ENCODE data around the gene ETFA. TPM values are rescaled to one million over a fixed set of nuclear protein-coding genes. Genes with fewer than 3 reads are reported as not detected.

Gene ETFA
- total RNA-seq, 1 experiment from 2014 or later, result 84.4 TPM

GRCh38 chr15:76193934-76194333 is 117.3 kb downstream of the ETFA start:
- DNase-seq (ENCODE audit: low spot score) (no peak), ATAC-seq (no peak)
- peaks cover 16% of the 10 kb centered on the region for H3K4me1 Mint-ChIP-seq
- peaks cover 14% of the 10 kb centered on the region for H3K27me3 Mint-ChIP-seq (ENCODE audit: low read depth)
- H3K27ac Mint-ChIP-seq, result no peak overlapping the region
- CTCF ChIA-PET, result interaction anchor here (1.5 to 1.6 kb wide), 2 partner anchors 136 to 140 kb away, joined by 4 read pairs; no protein-coding TSS in a partner anchor
- no peak for TF ChIP-seq CREM (CRISPR knock-in tag; IDR thresholded peaks at IDR 0.05)
- TF ChIP-seq E2F5 (CRISPR knock-in tag; IDR thresholded peaks at IDR 0.05), result no peak
- no peak for TF ChIP-seq SMAD4 (CRISPR knock-in tag; IDR thresholded peaks at IDR 0.05)
- no peak for TF ChIP-seq ZNF512 (CRISPR knock-in tag; IDR thresholded peaks at IDR 0.05; ENCODE audit: borderline replicate concordance)
- TF ChIP-seq ETV6 (CRISPR knock-in tag; IDR thresholded peaks at IDR 0.05), result no peak
- TF ChIP-seq CREB1 (CRISPR knock-in tag; IDR thresholded peaks at IDR 0.05), result no peak
- no peak for TF ChIP-seq JAZF1 (CRISPR knock-in tag; IDR thresholded peaks at IDR 0.05)
- TF ChIP-seq KAT7 (CRISPR knock-in tag; IDR thresholded peaks at IDR 0.05; ENCODE audit: borderline replicate concordance), result no peak
- TF ChIP-seq SP1 (CRISPR knock-in tag; conservative IDR thresholded peaks at IDR 0.05), result no peak
- no peak for TF ChIP-seq SMAD3 (CRISPR knock-in tag; IDR thresholded peaks at IDR 0.05; ENCODE audit: borderline replicate concordance)
- H3K4me3 Mint-ChIP-seq, result no peak overlapping the region
- POLR2A ChIA-PET, result no interaction called here
- H3K36me3 Mint-ChIP-seq, result no peaks in the 10 kb centered on the region
- H3K9me3 Mint-ChIP-seq, result no peaks in the 10 kb centered on the region

GRCh38 chr15:76192715-76193114 is 118.6 kb downstream of the ETFA start:
- no peak overlapping the region for H3K4me3 Mint-ChIP-seq
- CTCF ChIA-PET, result interaction anchor here (0.7 to 1.6 kb wide), 5 partner anchors 42 to 669 kb away, joined by 3 to 4 read pairs (median 4); no protein-coding TSS in a partner anchor
- H3K36me3 Mint-ChIP-seq, result no peaks in the 10 kb centered on the region
- ATAC-seq (no peak), DNase-seq (ENCODE audit: low spot score) (no peak)
- TF ChIP-seq ZNF263 (CRISPR knock-in tag; IDR thresholded peaks at IDR 0.05; ENCODE audit: low read depth) (no peak), ARID4B (CRISPR knock-in tag; IDR thresholded peaks at IDR 0.05; ENCODE audit: borderline replicate concordance) (no peak), JAZF1 (CRISPR knock-in tag; IDR thresholded peaks at IDR 0.05) (no peak), ZNF138 (CRISPR knock-in tag; conservative IDR thresholded peaks at IDR 0.05) (no peak), CREB1 (CRISPR knock-in tag; IDR thresholded peaks at IDR 0.05) (no peak), ZNF317 (CRISPR knock-in tag; IDR thresholded peaks at IDR 0.05; ENCODE audit: borderline replicate concordance, low read depth) (no peak), CTCF (IDR thresholded peaks at IDR 0.05) (no peak), TCF7 (CRISPR knock-in tag; IDR thresholded peaks at IDR 0.05; ENCODE audit: low read depth) (no peak), TEAD4 (CRISPR knock-in tag; IDR thresholded peaks at IDR 0.05) (no peak), SMAD4 (CRISPR knock-in tag; IDR thresholded peaks at IDR 0.05) (no peak), ZNF532 (CRISPR knock-in tag; IDR thresholded peaks at IDR 0.05; ENCODE audit: borderline replicate concordance) (no peak)
- no peak overlapping the region for H3K27ac Mint-ChIP-seq
- peaks cover 14% of the 10 kb centered on the region for H3K27me3 Mint-ChIP-seq (ENCODE audit: low read depth)
- POLR2A ChIA-PET, result interaction anchor here (0.7 kb wide), 1 partner anchor 113 kb away, joined by 3 read pairs; no protein-coding TSS in a partner anchor
- H3K9me3 Mint-ChIP-seq, result no peaks in the 10 kb centered on the region
- peaks cover 16% of the 10 kb centered on the region for H3K4me1 Mint-ChIP-seq
